Measurements from ENCODE around the gene SMIM41.

DNA sequence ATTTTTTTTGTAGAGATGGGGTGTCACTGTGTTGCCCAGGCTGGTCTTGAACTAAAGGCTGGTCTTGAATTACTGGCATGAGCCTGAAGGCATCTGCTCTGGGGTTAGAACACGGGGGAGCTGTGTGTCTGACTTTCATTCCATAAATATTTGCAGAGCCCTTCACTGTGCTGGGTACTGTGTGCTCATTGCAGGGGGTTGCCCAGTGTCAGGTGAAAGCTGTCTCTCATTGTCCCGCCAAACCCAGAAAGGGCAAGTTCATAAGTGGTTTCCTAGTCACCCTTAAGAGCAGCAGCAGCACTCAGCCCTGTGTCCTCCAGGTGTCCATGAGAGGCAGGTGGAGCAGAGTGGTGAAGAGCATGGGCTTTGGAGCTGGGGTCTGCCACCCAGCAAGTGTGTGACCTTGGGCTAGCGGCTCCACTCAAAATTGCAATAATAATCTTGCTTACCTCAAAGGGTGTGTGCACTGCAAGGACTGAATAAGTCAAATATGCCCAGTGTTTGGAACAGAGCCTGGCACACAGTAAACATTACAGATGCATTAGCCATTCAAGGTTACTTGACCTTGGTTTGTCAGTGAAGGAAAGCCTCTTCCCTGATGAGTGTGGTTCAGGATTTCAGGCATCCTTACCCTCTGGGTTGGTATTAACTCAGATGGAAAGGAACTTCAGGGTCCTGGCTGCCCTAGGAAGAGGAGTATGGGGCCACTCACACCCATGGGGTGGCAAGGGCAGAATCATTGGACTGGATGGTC lies 4.4 kb upstream of the SMIM41 start:
- TF ChIP-seq, protein P1, sequence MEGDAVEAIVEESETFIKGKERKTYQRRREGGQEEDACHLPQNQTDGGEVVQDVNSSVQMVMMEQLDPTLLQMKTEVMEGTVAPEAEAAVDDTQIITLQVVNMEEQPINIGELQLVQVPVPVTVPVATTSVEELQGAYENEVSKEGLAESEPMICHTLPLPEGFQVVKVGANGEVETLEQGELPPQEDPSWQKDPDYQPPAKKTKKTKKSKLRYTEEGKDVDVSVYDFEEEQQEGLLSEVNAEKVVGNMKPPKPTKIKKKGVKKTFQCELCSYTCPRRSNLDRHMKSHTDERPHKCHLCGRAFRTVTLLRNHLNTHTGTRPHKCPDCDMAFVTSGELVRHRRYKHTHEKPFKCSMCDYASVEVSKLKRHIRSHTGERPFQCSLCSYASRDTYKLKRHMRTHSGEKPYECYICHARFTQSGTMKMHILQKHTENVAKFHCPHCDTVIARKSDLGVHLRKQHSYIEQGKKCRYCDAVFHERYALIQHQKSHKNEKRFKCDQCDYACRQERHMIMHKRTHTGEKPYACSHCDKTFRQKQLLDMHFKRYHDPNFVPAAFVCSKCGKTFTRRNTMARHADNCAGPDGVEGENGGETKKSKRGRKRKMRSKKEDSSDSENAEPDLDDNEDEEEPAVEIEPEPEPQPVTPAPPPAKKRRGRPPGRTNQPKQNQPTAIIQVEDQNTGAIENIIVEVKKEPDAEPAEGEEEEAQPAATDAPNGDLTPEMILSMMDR (conservative IDR thresholded peaks at IDR 0.05; ENCODE audit: low read depth, low read length): no peak
- TF ChIP-seq EZH2 (IDR thresholded peaks at IDR 0.05; ENCODE audit: low read length, unreplicated experiment): no peak

Measured in PC-3 (cell line).